Neural progenitor cell (in vitro differentiated cells): ENCODE data around the gene CD55. TPM values are rescaled to one million over a fixed set of nuclear protein-coding genes. Genes with fewer than 3 reads are reported as not detected.

Experiments used
- DNase-seq: peaks from one replicate; pipeline ENCODE4 v3.0.0-alpha.2; 2016; ENCODE audit warnings: low spot score
- H2AFZ ChIP-seq: fragments of 200-600 bp; sonication (generic); replicated peaks from 2 replicates; pipeline ENCODE4 v1.6.1; 2016; ENCODE audit warnings: antibody characterized with exemption
- H3F3A ChIP-seq: fragments of 200-600 bp; sonication (generic); 2 replicates; pipeline ENCODE4 v1.6.1; 2016; ENCODE audit warnings: antibody characterized with exemption, low read depth
- H3K27ac ChIP-seq: fragments of 200-600 bp; sonication (generic); 2 replicates; pipeline ENCODE4 v1.5.1; 2016; ENCODE audit warnings: mild to moderate bottlenecking
- H3K27me3 ChIP-seq: fragments of 200-600 bp; sonication (generic); 2 replicates; pipeline ENCODE4 v1.6.1; 2016; ENCODE audit warnings: mild to moderate bottlenecking, moderate library complexity
- H3K36me3 ChIP-seq: fragments of 200-600 bp; sonication (generic); 2 replicates; pipeline ENCODE4 v1.5.1; 2016
- H3K4me1 ChIP-seq: fragments of 200-600 bp; sonication (generic); 2 replicates; pipeline ENCODE4 v1.6.1; 2016; ENCODE audit warnings: mixed run types
- H3K4me2 ChIP-seq: fragments of 200-600 bp; sonication (generic); 2 replicates; pipeline ENCODE4 v1.6.1; 2016
- H3K4me3 ChIP-seq: fragments of 200-600 bp; sonication (generic); 2 replicates; pipeline ENCODE4 v1.5.1; 2016
- H3K79me2 ChIP-seq: fragments of 200-600 bp; sonication (generic); 2 replicates; pipeline ENCODE4 v1.6.1; 2016; ENCODE audit warnings: low read depth
- H3K9ac ChIP-seq: fragments of 200-600 bp; sonication (generic); 2 replicates; pipeline ENCODE4 v1.6.1; 2016
- H3K9me3 ChIP-seq: fragments of 200-600 bp; sonication (generic); 2 replicates; pipeline ENCODE4 v1.5.1; 2016; ENCODE audit warnings: low read depth
- H4K20me1 ChIP-seq: fragments of 200-600 bp; sonication (generic); 2 replicates; pipeline ENCODE4 v1.6.1; 2016; ENCODE audit warnings: low read depth
- H3K27ac Mint-ChIP-seq: 3 replicates; pipeline ENCODE4 v1.8.0; 2021; ENCODE audit warnings: mixed read lengths
- H3K27me3 Mint-ChIP-seq: 2 replicates; pipeline ENCODE4 v1.8.0; 2022; ENCODE audit warnings: low read depth, mild to moderate bottlenecking, inconsistent platforms, moderate library complexity, mixed read lengths; ENCODE audit not compliant: insufficient read depth
- H3K36me3 Mint-ChIP-seq: 3 replicates; pipeline ENCODE4 v1.8.0; 2021; ENCODE audit warnings: mixed read lengths
- H3K4me1 Mint-ChIP-seq: 3 replicates; pipeline ENCODE4 v1.8.0; 2021; ENCODE audit warnings: mixed read lengths
- H3K4me3 Mint-ChIP-seq: 3 replicates; pipeline ENCODE4 v1.8.0; 2021; ENCODE audit warnings: mild to moderate bottlenecking, moderate library complexity, mixed read lengths
- H3K9me3 Mint-ChIP-seq: 3 replicates; pipeline ENCODE4 v1.8.0; 2020; ENCODE audit warnings: mixed read lengths
- EZH2 ChIP-seq: fragments of 200-600 bp; sonication (generic); IDR thresholded peaks from 2 replicates; pipeline ENCODE4 v1.6.1; 2017; ENCODE audit warnings: antibody characterized with exemption, mild to moderate bottlenecking, moderate library complexity
- EZH2phosphoT487 ChIP-seq: fragments of 200-600 bp; sonication (generic); IDR thresholded peaks from 2 replicates; pipeline ENCODE4 v1.6.1; 2017; ENCODE audit warnings: antibody characterized with exemption
- total RNA-seq: library from RNA; depleted of rRNA; stranded (reverse); fragments of >200 nt; gene quantifications from 2 replicates; pipeline ENCODE4 v1.2.3, GENCODE V29; 2015; ENCODE audit warnings: low replicate concordance
- TF ChIP-seq, protein P1 (sequence below): fragments of 200-600 bp; sonication (generic); IDR thresholded peaks from 2 replicates; pipeline ENCODE4 v1.5.1; 2017; ENCODE audit warnings: antibody characterized with exemption, mild to moderate bottlenecking

The CD55 gene
- total RNA-seq, 1 donor from 2014 or later = 11.5 TPM

DNA sequence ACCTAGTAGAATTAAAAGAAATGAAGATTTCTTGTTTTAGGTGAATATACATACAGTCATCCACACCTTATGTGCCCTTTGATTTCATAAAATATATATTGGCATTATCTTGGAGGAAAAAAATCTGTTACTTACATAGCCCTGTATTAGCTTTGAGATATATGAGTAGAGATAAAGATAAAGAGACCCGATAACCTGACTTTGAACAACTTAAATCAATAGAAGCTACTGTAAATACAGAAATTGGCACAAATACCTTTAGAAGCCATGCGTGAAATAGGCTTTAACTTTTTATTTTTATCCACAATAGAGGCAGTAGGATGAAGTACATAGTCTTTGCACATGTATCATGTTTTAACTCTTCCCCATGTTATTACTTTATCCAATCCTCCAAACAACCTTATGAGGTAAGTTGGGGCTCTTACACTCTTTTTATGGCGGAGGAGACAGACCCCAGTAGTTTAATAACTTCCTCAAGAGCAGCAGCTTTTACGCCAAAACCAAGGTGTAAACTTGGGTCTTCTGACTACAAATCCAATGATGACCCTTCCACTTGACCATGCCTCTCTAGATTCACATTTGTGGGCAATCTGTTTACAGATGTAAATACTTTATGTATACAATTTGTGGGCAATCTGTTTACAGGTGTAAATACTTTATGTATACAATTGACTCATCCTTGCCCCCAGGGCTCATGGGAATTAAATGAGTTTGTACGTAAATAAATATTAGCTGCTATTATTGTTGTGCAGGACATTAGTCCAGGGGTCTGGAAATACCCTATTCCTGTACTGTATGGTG is 2.1 kb downstream of the CD55 start:
- peaks cover 4% of the 10 kb centered on the region for H3K36me3 ChIP-seq
- H4K20me1 ChIP-seq = no peaks in the 10 kb centered on the region
- no peak for TF ChIP-seq EZH2
- no peak for TF ChIP-seq EZH2phosphoT487
- TF ChIP-seq, protein P1, sequence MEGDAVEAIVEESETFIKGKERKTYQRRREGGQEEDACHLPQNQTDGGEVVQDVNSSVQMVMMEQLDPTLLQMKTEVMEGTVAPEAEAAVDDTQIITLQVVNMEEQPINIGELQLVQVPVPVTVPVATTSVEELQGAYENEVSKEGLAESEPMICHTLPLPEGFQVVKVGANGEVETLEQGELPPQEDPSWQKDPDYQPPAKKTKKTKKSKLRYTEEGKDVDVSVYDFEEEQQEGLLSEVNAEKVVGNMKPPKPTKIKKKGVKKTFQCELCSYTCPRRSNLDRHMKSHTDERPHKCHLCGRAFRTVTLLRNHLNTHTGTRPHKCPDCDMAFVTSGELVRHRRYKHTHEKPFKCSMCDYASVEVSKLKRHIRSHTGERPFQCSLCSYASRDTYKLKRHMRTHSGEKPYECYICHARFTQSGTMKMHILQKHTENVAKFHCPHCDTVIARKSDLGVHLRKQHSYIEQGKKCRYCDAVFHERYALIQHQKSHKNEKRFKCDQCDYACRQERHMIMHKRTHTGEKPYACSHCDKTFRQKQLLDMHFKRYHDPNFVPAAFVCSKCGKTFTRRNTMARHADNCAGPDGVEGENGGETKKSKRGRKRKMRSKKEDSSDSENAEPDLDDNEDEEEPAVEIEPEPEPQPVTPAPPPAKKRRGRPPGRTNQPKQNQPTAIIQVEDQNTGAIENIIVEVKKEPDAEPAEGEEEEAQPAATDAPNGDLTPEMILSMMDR = no peak
- no peaks in the 10 kb centered on the region for H3K9me3 Mint-ChIP-seq
- no peak overlapping the region for H2AFZ ChIP-seq
- H3K4me1 ChIP-seq = no peaks in the 10 kb centered on the region
- H3K36me3 Mint-ChIP-seq = no peaks in the 10 kb centered on the region
- peaks cover 18% of the 10 kb centered on the region for H3K27me3 Mint-ChIP-seq
- peaks cover 8% of the 10 kb centered on the region for H3K4me1 Mint-ChIP-seq
- no peaks in the 10 kb centered on the region for H3K9me3 ChIP-seq
- DNase-seq = no peak
- no peaks in the 10 kb centered on the region for H3K79me2 ChIP-seq
- H3K4me2 ChIP-seq = no peak overlapping the region
- no peak overlapping the region for H3K4me3 ChIP-seq
- no peak overlapping the region for H3K27ac Mint-ChIP-seq
- H3K27me3 ChIP-seq = no peaks in the 10 kb centered on the region
- H3K4me3 Mint-ChIP-seq = no peak overlapping the region
- H3F3A ChIP-seq = peaks cover 8% of the 10 kb centered on the region
- H3K9ac ChIP-seq = no peak overlapping the region
- no peak overlapping the region for H3K27ac ChIP-seq

DNA sequence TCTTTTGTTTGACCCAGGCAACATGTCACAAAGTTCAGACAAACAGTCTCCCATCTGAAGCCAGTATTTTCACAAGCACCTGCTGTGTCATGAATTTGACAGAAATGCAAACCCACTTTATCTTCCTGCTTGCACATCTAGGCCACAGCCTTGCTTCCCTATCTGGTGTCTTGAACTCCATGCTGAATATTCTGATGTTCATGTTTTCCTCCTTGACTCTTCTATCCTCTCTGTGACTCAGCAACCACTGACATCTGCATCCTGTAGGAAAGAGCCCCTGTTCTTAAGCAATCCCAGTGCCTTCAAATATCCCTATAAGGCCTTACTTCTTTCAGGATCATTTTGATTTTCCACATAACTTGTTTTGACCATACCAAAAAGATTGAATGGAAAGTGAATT is 6.5 kb downstream of the CD55 start:
- no peaks in the 10 kb centered on the region for H3K4me1 Mint-ChIP-seq
- H3K27ac Mint-ChIP-seq = no peak overlapping the region
- no peak overlapping the region for H3K9ac ChIP-seq

DNA sequence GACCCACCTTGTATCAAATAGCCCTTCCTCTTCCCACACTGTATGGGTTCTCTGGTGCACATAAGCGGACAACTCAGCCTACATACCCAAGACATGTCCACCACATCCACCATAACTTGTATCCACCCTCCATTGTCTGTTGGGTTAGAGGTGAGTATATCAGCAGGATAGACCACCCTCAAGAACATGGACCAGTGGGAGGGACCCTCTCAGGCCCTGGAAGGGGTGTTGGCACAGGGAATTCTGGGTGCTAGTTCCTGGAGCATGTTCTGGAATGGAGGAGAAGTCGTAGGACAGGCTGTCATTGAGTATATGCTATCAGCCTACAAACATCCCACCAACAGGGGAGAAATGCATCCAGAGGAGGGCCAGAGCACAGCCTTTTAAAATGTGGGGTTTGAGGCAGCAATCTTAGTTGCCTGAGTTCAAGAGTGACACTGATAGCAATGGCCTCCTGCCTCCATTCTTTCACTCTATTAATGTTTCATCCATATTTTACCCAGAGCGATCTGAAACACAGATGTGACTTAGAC is 7.5 kb downstream of the CD55 start:
- Histone ChIP-seq H3K9me3 (no peaks in the 10 kb centered on the region), H3K4me2 (no peak overlapping the region), H3K27ac (no peak overlapping the region), H3K9ac (no peak overlapping the region), H2AFZ (no peak overlapping the region), H3F3A (no peaks in the 10 kb centered on the region), H3K4me1 (no peaks in the 10 kb centered on the region), H3K4me3 (no peak overlapping the region), H3K79me2 (no peaks in the 10 kb centered on the region), H4K20me1 (no peaks in the 10 kb centered on the region), H3K27me3 (no peaks in the 10 kb centered on the region), H3K36me3 (peaks cover 10% of the 10 kb centered on the region)
- Mint-ChIP-seq H3K4me1 (no peaks in the 10 kb centered on the region), H3K9me3 (peaks cover 7% of the 10 kb centered on the region), H3K36me3 (no peaks in the 10 kb centered on the region), H3K4me3 (no peak overlapping the region), H3K27me3 (no peaks in the 10 kb centered on the region), H3K27ac (no peak overlapping the region)
- DNase-seq = no peak
- TF ChIP-seq, protein P1 = no peak
- TF ChIP-seq EZH2 (no peak), EZH2phosphoT487 (no peak)

More for the DNA sequence above, 6.5 kb downstream of the CD55 start:
- Histone ChIP-seq H3K79me2 (no peaks in the 10 kb centered on the region), H2AFZ (no peak overlapping the region), H3K9me3 (no peaks in the 10 kb centered on the region), H3K27ac (no peak overlapping the region), H3K27me3 (no peaks in the 10 kb centered on the region), H3F3A (no peaks in the 10 kb centered on the region), H3K36me3 (peaks cover 7% of the 10 kb centered on the region), H3K4me3 (no peak overlapping the region), H3K4me1 (no peaks in the 10 kb centered on the region), H3K4me2 (no peak overlapping the region), H4K20me1 (no peaks in the 10 kb centered on the region)
- Mint-ChIP-seq H3K4me3 (no peak overlapping the region), H3K27me3 (no peaks in the 10 kb centered on the region), H3K9me3 (peaks cover under 1% of the 10 kb centered on the region), H3K36me3 (no peaks in the 10 kb centered on the region)
- no peak for DNase-seq
- TF ChIP-seq, protein P1 = no peak
- TF ChIP-seq EZH2phosphoT487 = no peak
- TF ChIP-seq EZH2 = no peak
